Astrocyte (in vitro differentiated cells and primary cell): ENCODE measurements around the gene CENPX.

Experiments used
- CTCF ChIP-seq: IDR thresholded peaks from 2 replicates; pipeline ENCODE4 v1.5.1; 2011; ENCODE audit warnings: low read depth, mild to moderate bottlenecking, inconsistent platforms, low read length, moderate library complexity; ENCODE audit not compliant: insufficient read depth
- EZH2 ChIP-seq: IDR thresholded peaks from 2 replicates; pipeline ENCODE4 v1.6.1; 2012; ENCODE audit warnings: mild to moderate bottlenecking, low read length, inconsistent platforms; ENCODE audit not compliant: insufficient read depth

- TF ChIP-seq EZH2 (no peak), CTCF (no peak)
Observed at GRCh38 chr17:82006468-82007227, 16.0 kb downstream of the CENPX start.
